ENCODE results near the gene SLC39A11.

DNA sequence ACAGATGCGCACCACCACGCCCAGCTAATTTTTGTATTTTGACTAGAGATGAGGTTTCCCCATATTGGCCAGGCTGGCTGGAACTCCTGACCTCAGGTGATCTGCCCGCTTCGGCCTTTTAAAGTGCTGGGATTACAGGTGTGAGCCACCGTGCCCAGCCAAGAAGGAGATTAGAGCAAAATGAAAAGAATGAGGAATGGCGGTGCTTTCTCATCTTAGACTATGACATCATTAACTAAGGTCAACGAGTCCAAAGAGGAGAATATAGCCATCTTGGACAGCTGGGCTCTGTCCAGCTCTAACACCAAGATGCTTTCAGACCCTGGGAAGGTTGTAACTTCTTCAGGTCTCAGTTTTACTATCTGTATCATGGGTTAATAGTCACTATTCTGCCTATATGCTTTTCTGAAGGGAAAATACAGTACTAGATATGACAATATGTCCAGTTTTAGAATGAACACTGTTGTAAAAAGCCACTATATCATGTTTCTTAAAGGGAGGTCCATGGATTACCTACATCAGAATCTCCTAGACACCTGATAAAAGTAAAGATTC, 76.7 kb downstream of the SLC39A11 start:
- TF ChIP-seq, protein P1, sequence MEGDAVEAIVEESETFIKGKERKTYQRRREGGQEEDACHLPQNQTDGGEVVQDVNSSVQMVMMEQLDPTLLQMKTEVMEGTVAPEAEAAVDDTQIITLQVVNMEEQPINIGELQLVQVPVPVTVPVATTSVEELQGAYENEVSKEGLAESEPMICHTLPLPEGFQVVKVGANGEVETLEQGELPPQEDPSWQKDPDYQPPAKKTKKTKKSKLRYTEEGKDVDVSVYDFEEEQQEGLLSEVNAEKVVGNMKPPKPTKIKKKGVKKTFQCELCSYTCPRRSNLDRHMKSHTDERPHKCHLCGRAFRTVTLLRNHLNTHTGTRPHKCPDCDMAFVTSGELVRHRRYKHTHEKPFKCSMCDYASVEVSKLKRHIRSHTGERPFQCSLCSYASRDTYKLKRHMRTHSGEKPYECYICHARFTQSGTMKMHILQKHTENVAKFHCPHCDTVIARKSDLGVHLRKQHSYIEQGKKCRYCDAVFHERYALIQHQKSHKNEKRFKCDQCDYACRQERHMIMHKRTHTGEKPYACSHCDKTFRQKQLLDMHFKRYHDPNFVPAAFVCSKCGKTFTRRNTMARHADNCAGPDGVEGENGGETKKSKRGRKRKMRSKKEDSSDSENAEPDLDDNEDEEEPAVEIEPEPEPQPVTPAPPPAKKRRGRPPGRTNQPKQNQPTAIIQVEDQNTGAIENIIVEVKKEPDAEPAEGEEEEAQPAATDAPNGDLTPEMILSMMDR (IDR thresholded peaks at IDR 0.05) = no peak
- no peak for TF ChIP-seq EZH2 (IDR thresholded peaks at IDR 0.05)
